Hepatocyte (in vitro differentiated cells): ENCODE results near the gene SPOCD1. TPM values are rescaled to one million over a fixed set of nuclear protein-coding genes. Genes with fewer than 3 reads are reported as not detected.

Source experiments
- DNase-seq: peaks from one replicate; pipeline ENCODE4 v3.0.0-alpha.2; 2016; ENCODE audit warnings: low spot score
- H2AFZ ChIP-seq: fragments of 200-600 bp; sonication (generic); 2 replicates; pipeline ENCODE4 v1.6.0; 2016; ENCODE audit warnings: antibody characterized with exemption, mild to moderate bottlenecking
- H3K27ac ChIP-seq: fragments of 200-600 bp; sonication (generic); 2 replicates; pipeline ENCODE4 v1.5.1; 2016; ENCODE audit warnings: mild to moderate bottlenecking
- H3K27me3 ChIP-seq: fragments of 200-600 bp; sonication (generic); 2 replicates; pipeline ENCODE4 v1.6.1; 2016
- H3K36me3 ChIP-seq: fragments of 200-600 bp; sonication (generic); replicated peaks from 2 replicates; pipeline ENCODE4 v1.5.1; 2016; ENCODE audit warnings: low read depth; ENCODE audit not compliant: insufficient read depth
- H3K4me1 ChIP-seq: fragments of 200-600 bp; sonication (generic); 2 replicates; pipeline ENCODE4 v1.5.1; 2016; ENCODE audit warnings: mild to moderate bottlenecking, moderate library complexity; ENCODE audit not compliant: insufficient read depth
- H3K4me2 ChIP-seq: fragments of 200-600 bp; sonication (generic); 2 replicates; pipeline ENCODE4 v1.6.0; 2016
- H3K4me3 ChIP-seq: fragments of 200-600 bp; sonication (generic); 2 replicates; pipeline ENCODE4 v1.5.1; 2016; ENCODE audit warnings: mild to moderate bottlenecking
- H3K79me2 ChIP-seq: fragments of 200-600 bp; sonication (generic); 2 replicates; pipeline ENCODE4 v1.6.0; 2017; ENCODE audit warnings: mild to moderate bottlenecking
- H3K9me2 ChIP-seq: fragments of 200-600 bp; sonication (generic); replicated peaks from 2 replicates; pipeline ENCODE4 v1.6.0; 2017; ENCODE audit warnings: mild to moderate bottlenecking; ENCODE audit not compliant: insufficient read depth
- H3K9me3 ChIP-seq: fragments of 200-600 bp; sonication (generic); 2 replicates; pipeline ENCODE4 v1.5.1; 2016; ENCODE audit warnings: low read depth, mild to moderate bottlenecking
- H4K20me1 ChIP-seq: fragments of 200-600 bp; sonication (generic); 2 replicates; pipeline ENCODE4 v1.6.0; 2016; ENCODE audit warnings: mild to moderate bottlenecking; ENCODE audit not compliant: insufficient read depth, poor library complexity, severe bottlenecking
- EZH2 ChIP-seq: fragments of 200-600 bp; sonication (generic); IDR thresholded peaks from 2 replicates; pipeline ENCODE4 v1.6.1; 2016; ENCODE audit warnings: antibody characterized with exemption, mild to moderate bottlenecking, borderline replicate concordance
- EZH2phosphoT487 ChIP-seq: fragments of 200-600 bp; sonication (generic); IDR thresholded peaks from one replicate; pipeline ENCODE4 v1.6.1; 2018; ENCODE audit warnings: antibody characterized with exemption, mild to moderate bottlenecking, low read depth, moderate library complexity; ENCODE audit not compliant: unreplicated experiment, severe bottlenecking
- WGBS: methylation state at CpG from one replicate; pipeline ENCODE4 v1.1.6; 2016; ENCODE audit warnings: low lambda C conversion rate; ENCODE audit errors: missing lambda C conversion rate; 5-methylcytosine and 5-hydroxymethylcytosine counted together
- polyA plus RNA-seq: library from polyadenylated mRNA; unstranded; fragments of >200 nt; fragmentation: Nextera tagmentation; extraction: Ambion mirVana; gene quantifications from 2 replicates; pipeline ENCODE4 v1.2.1, GENCODE V29; 2016
- total RNA-seq: library from RNA; depleted of rRNA; stranded (reverse); fragments of >200 nt; gene quantifications from 2 replicates; pipeline ENCODE4 v1.2.3, GENCODE V29; 2014
- TF ChIP-seq, protein P1 (sequence below): fragments of 200-600 bp; sonication (generic); IDR thresholded peaks from 2 replicates; pipeline ENCODE4 v1.5.1; 2016; ENCODE audit warnings: antibody characterized with exemption, mild to moderate bottlenecking; ENCODE audit not compliant: poor library complexity

The SPOCD1 gene
- total and polyA plus RNA-seq, 2 experiments from 2014 or later, result 1.4 to 2.8 TPM

DNA sequence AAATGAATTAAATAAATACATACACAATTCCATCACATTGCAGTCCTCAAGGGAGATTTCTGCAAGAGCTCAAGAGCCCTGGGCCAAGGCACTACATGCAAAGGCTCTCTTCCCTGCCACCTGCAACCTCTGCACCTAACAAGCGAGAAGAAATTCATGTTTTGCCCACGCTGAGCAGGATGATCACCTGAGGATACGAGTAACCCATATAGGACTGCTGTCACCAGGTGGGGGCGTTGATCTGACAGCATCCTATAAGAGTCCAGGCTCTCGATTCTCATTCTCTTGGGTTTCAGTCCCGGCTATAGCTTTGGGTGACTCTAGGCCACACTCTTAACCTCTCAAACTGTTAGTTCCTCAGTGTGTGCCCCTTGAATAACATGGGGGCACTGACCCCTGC lies 18.7 kb upstream of the SPOCD1 start:
- Histone ChIP-seq H4K20me1 (no peaks in the 10 kb centered on the region), H3K9me2 (no peaks in the 10 kb centered on the region), H3K4me1 (peaks cover 6% of the 10 kb centered on the region), H3K27ac (no peak overlapping the region), H3K79me2 (no peaks in the 10 kb centered on the region), H3K36me3 (no peaks in the 10 kb centered on the region), H3K4me2 (no peak overlapping the region), H3K27me3 (no peaks in the 10 kb centered on the region), H3K4me3 (no peak overlapping the region), H3K9me3 (no peaks in the 10 kb centered on the region), H2AFZ (no peak overlapping the region)
- 85% methylated on average over 6 of the region's 6 CpGs for whole genome bisulfite sequencing
- no peak for TF ChIP-seq EZH2phosphoT487
- TF ChIP-seq EZH2, result no peak
- TF ChIP-seq, protein P1, sequence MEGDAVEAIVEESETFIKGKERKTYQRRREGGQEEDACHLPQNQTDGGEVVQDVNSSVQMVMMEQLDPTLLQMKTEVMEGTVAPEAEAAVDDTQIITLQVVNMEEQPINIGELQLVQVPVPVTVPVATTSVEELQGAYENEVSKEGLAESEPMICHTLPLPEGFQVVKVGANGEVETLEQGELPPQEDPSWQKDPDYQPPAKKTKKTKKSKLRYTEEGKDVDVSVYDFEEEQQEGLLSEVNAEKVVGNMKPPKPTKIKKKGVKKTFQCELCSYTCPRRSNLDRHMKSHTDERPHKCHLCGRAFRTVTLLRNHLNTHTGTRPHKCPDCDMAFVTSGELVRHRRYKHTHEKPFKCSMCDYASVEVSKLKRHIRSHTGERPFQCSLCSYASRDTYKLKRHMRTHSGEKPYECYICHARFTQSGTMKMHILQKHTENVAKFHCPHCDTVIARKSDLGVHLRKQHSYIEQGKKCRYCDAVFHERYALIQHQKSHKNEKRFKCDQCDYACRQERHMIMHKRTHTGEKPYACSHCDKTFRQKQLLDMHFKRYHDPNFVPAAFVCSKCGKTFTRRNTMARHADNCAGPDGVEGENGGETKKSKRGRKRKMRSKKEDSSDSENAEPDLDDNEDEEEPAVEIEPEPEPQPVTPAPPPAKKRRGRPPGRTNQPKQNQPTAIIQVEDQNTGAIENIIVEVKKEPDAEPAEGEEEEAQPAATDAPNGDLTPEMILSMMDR, result no peak
- no peak for DNase-seq

DNA sequence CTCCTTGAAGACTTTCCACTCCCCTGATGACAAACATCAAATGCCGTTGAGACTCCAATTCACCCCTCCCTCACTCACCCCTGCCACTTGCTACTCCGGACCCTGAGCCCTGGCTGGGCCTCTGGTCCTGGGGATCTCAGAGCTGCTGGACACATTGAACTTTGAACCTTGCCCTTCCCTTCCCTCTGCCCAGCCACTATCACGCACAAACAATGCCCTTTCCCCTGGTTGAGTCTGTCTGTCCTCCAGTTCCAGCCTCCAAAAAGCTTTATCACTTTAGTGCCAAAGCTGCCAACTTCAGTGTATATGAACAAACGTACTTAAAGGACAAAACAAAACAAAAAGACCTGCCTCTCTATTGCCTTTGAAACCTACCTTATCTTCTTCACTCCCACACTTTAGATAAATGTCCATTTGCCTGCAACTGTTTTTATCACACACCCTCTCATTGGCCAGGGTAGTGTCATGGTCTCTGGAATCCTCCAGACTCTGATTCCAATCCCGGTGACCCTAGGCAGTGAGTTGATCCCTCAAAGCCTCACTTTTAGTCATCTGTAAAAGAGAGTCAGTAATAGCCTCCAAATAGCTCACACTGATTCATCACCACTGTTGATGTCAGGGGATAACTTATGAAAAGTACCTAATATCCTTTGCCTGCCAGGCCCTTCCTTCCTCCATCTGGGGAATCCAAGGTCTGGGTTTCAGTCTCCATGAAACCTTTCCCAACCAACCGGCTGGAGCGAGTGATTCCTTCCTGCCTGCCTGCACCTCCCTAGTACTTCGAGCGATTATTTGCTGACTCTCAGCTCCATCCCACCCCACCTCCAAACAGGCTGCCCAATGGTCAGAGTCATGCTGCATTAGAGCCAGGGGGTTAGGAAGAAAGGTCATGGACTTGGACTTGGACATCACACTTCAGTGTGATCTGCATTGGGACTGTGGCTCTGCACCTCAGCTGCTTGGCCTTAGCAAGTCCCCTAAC lies 15.9 kb upstream of the SPOCD1 start:
- H3K4me1 ChIP-seq, result peaks cover 6% of the 10 kb centered on the region
- 68% methylated on average over 9 of the region's 9 CpGs for WGBS
- no peaks in the 10 kb centered on the region for H3K9me3 ChIP-seq
- no peak overlapping the region for H3K4me3 ChIP-seq
- no peak overlapping the region for H3K27ac ChIP-seq
- no peaks in the 10 kb centered on the region for H3K36me3 ChIP-seq
- no peaks in the 10 kb centered on the region for H4K20me1 ChIP-seq
- TF ChIP-seq, protein P1, result no peak
- TF ChIP-seq EZH2phosphoT487 (no peak), EZH2 (no peak)
- H3K9me2 ChIP-seq, result no peaks in the 10 kb centered on the region
- no peak overlapping the region for H3K4me2 ChIP-seq
- DNase-seq, result no peak
- no peak overlapping the region for H2AFZ ChIP-seq
- no peaks in the 10 kb centered on the region for H3K27me3 ChIP-seq
- no peaks in the 10 kb centered on the region for H3K79me2 ChIP-seq

DNA sequence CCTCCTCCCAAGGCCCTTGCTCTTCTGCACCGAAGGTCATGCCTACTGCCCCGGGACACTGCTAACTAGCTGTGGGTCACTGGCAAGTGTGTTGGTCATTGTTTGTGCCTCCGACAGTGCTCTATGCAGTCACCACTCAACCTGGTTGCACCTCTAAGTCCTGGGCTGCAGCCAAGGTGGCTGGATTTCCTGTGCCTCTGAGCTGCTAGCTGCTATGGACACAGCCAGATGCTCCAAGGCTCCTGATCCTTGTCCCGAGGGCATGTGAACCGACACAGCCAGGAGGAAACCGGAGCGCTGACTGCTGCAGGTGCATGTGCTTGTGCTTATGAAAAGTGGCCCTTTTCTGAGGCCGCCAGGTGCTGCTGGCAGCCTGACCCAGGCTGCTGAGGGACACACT lies 14.7 kb upstream of the SPOCD1 start:
- Histone ChIP-seq H3K4me3 (no peak overlapping the region), H3K9me2 (no peaks in the 10 kb centered on the region), H3K9me3 (no peaks in the 10 kb centered on the region), H3K27ac (no peak overlapping the region), H3K27me3 (no peaks in the 10 kb centered on the region), H3K36me3 (no peaks in the 10 kb centered on the region), H2AFZ (no peak overlapping the region), H3K79me2 (no peaks in the 10 kb centered on the region), H4K20me1 (no peaks in the 10 kb centered on the region), H3K4me2 (no peak overlapping the region), H3K4me1 (peaks cover 6% of the 10 kb centered on the region)
- TF ChIP-seq, protein P1, result no peak
- TF ChIP-seq EZH2phosphoT487 (no peak), EZH2 (no peak)
- DNase-seq, result no peak
- WGBS, result 93% methylated on average over 8 of the region's 8 CpGs
